GM12864 (cell line): Measurements from ENCODE around the gene NCAPD3.

ENCODE experiments used
- DNase-seq: peaks from one replicate; pipeline ENCODE4 v3.0.0-alpha.2; 2011; ENCODE audit warnings: low read depth
- H3K4me3 ChIP-seq: 2 replicates; pipeline ENCODE4 v1.5.1; 2011; ENCODE audit warnings: mild to moderate bottlenecking, low read depth, low read length, control low read depth
- TF ChIP-seq, protein P1 (sequence below): IDR thresholded peaks from 2 replicates; pipeline ENCODE4 v1.5.1; 2011; ENCODE audit warnings: low read depth, mild to moderate bottlenecking, moderate library complexity, low read length, control low read depth, inconsistent platforms; ENCODE audit errors: missing control alignments

The NCAPD3 gene

GRCh38 chr11:134244593-134244992, 20.8 kb upstream of the NCAPD3 start:
- no peak overlapping the region for H3K4me3 ChIP-seq
- DNase-seq = no peak

GRCh38 chr11:134243913-134244312, 20.1 kb upstream of the NCAPD3 start:
- TF ChIP-seq, protein P1, sequence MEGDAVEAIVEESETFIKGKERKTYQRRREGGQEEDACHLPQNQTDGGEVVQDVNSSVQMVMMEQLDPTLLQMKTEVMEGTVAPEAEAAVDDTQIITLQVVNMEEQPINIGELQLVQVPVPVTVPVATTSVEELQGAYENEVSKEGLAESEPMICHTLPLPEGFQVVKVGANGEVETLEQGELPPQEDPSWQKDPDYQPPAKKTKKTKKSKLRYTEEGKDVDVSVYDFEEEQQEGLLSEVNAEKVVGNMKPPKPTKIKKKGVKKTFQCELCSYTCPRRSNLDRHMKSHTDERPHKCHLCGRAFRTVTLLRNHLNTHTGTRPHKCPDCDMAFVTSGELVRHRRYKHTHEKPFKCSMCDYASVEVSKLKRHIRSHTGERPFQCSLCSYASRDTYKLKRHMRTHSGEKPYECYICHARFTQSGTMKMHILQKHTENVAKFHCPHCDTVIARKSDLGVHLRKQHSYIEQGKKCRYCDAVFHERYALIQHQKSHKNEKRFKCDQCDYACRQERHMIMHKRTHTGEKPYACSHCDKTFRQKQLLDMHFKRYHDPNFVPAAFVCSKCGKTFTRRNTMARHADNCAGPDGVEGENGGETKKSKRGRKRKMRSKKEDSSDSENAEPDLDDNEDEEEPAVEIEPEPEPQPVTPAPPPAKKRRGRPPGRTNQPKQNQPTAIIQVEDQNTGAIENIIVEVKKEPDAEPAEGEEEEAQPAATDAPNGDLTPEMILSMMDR = no peak
- DNase-seq = no peak
- no peak overlapping the region for H3K4me3 ChIP-seq

More at GRCh38 chr11:134244593-134244992, 20.8 kb upstream of the NCAPD3 start:
- TF ChIP-seq, protein P1 = peak; percentile 78

GRCh38 chr11:134242376-134242775, 18.6 kb upstream of the NCAPD3 start:
- TF ChIP-seq, protein P1 = no peak
- H3K4me3 ChIP-seq = no peak overlapping the region
- DNase-seq = no peak

DNA sequence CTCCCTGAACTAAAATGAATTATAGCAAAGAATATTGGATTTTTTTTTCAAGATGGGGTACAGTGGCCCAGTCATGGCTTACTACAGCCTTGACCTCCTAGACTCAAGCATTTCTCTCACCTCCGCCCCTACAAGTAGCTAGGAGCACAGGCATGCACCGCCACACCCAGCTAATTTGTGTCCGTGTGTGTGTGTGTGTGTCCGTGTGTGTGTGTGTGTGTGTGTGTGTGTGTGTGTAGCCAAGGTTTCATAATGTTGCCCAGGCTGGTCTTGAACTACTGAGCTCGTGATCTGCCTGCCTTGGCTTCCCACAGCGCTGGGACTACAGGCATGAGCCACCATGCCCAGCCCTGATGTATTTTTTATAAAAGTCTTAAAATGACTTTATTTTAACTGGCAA, 16.8 kb upstream of the NCAPD3 start:
- H3K4me3 ChIP-seq = no peak overlapping the region
- TF ChIP-seq, protein P1 = no peak
- no peak for DNase-seq

DNA sequence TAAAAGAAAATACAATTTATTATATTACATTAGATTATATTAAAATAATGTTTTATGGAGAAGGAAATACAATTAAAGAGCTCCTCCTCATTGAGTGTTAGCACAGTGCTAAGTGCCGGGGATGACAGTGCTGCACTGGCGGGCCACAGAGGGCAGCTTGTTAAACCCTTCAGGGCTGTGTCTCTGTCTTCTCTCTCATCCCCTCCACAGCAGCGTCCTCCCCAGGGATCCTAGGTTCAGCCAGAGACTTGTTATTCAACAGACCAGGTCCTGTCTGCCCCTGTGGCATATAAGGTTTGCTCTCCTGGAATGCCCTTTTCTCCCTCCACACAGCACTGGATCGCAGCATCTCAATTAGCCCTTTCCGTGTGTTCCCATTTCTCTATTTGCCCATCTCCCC, 15.2 kb upstream of the NCAPD3 start:
- H3K4me3 ChIP-seq = no peak overlapping the region
- DNase-seq = no peak
- TF ChIP-seq, protein P1 = no peak

- DNase-seq = no peak
- H3K4me3 ChIP-seq = no peak overlapping the region
- TF ChIP-seq, protein P1 = no peak
These were observed 13.8 kb upstream of the NCAPD3 start for GRCh38 chr11:134237557-134237922.

DNA sequence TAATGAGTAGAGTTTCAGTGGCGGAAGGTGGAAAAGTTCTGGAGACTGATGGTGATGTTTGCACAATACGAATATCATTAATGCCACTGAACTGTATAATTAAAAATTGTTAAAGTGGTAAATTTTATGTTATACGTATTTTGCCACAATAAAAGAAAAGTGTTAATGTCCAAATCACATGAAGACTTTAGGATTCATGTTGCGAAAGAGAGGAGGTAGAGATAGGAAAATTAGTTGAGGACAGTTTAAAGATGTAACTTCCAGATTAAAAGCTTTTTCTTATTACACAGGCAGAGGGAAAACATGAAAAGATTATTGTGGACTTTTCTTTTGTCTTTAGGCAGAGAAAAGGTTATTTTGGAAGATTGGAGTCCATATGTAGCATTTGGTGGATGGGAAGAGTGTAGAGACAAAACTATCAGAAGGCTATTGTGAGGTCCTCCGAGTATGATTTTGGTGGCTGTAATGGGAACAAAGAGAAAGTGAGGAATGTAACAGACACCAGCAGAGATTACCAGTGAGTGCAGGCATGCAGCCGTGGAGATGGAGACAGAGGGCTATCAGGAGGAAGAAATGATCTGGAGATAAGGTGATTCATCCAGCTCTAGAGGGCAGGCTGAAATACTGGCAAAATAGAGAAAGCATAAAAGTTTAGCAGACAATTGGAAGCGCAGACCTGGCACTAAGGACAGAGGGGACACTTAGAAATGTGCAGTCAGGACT, 13.2 kb upstream of the NCAPD3 start:
- TF ChIP-seq, protein P1 = no peak
- no peak overlapping the region for H3K4me3 ChIP-seq
- DNase-seq = no peak
